PC-9 (cell line): ENCODE results near the gene HS6ST3. TPM values are rescaled to one million over a fixed set of nuclear protein-coding genes. Genes with fewer than 3 reads are reported as not detected.
"Not testable (repeated sequence)": the region's sequence is repeated elsewhere in the genome, so short reads cannot be mapped to it uniquely, and the experiment has no call there.

Source experiments
- BruUV-seq: library from RNA; stranded (reverse); fragments of 400-500 nt; replicated peaks from 2 replicates; lab custom pipeline; 2021; lab: Mats Ljungman, UMichigan
- CTCF ChIA-PET: fragments of 300-600 bp; sonication (Branson Sonifier 250); formaldehyde crosslinking; loops from one replicate; lab custom pipeline; 2022; ENCODE audit warnings: antibody characterized with exemption; lab: Charles Lee
- POLR2A ChIA-PET: fragments of 300-600 bp; sonication (Branson Sonifier 250); formaldehyde crosslinking; loops from one replicate; lab custom pipeline; 2022; ENCODE audit warnings: antibody characterized with exemption; ENCODE audit not compliant: unreplicated experiment; lab: Charles Lee
- DNase-seq, 2 experiments: peaks; one replicate each; pipeline versions ENCODE4 v3.0.0 to v3.0.0-alpha.2; 2015 to 2022; ENCODE audit warnings: mixed read lengths in 1 of 2
- H2AFZ ChIP-seq: fragments of 200-600 bp; sonication (generic); 2 replicates; pipeline ENCODE4 v1.8.1; 2017; ENCODE audit warnings: antibody characterized with exemption
- H3F3A ChIP-seq: fragments of 200-600 bp; sonication (generic); 2 replicates; pipeline ENCODE4 v1.8.1; 2017; ENCODE audit warnings: antibody characterized with exemption, mild to moderate bottlenecking, low read depth; ENCODE audit not compliant: insufficient read depth
- H3K27ac ChIP-seq: fragments of 200-600 bp; sonication (generic); 2 replicates; pipeline ENCODE4 v1.6.1; 2016; ENCODE audit warnings: mixed run types
- H3K27me3 ChIP-seq: fragments of 200-600 bp; sonication (generic); 2 replicates; pipeline ENCODE4 v1.6.1; 2016; ENCODE audit warnings: low read depth, mixed run types; ENCODE audit not compliant: insufficient read depth
- H3K36me3 ChIP-seq: fragments of 200-600 bp; sonication (generic); 2 replicates; pipeline ENCODE4 v1.6.1; 2016; ENCODE audit warnings: low read depth, mixed run types
- H3K4me1 ChIP-seq: fragments of 200-600 bp; sonication (generic); replicated peaks from 2 replicates; pipeline ENCODE4 v1.6.1; 2016; ENCODE audit warnings: mixed run types; ENCODE audit not compliant: insufficient read depth
- H3K4me2 ChIP-seq: fragments of 200-600 bp; sonication (generic); 2 replicates; pipeline ENCODE4 v1.6.1; 2017; ENCODE audit warnings: mixed run types
- H3K4me3 ChIP-seq: fragments of 200-600 bp; sonication (generic); 2 replicates; pipeline ENCODE4 v1.6.1; 2016; ENCODE audit warnings: mixed run types
- H3K79me2 ChIP-seq: fragments of 200-600 bp; sonication (generic); 2 replicates; pipeline ENCODE4 v1.6.1; 2017; ENCODE audit warnings: low read depth, mixed run types
- H3K9me2 ChIP-seq: fragments of 200-600 bp; sonication (generic); 2 replicates; pipeline ENCODE4 v1.8.1; 2017; ENCODE audit warnings: mild to moderate bottlenecking; ENCODE audit not compliant: insufficient read depth
- H3K9me3 ChIP-seq: fragments of 200-600 bp; sonication (generic); 2 replicates; pipeline ENCODE4 v1.8.1; 2016; ENCODE audit warnings: low read depth; ENCODE audit not compliant: insufficient read depth
- H4K20me1 ChIP-seq: fragments of 200-600 bp; sonication (generic); 2 replicates; pipeline ENCODE4 v1.8.1; 2017; ENCODE audit not compliant: insufficient read depth
- CTCF ChIP-seq: fragments of 200-600 bp; sonication (generic); conservative IDR thresholded peaks from 2 replicates; pipeline ENCODE4 v1.6.1; 2017; ENCODE audit warnings: mixed run types, antibody characterized with exemption, mild to moderate bottlenecking, moderate library complexity
- EZH2 ChIP-seq: fragments of 200-600 bp; sonication (generic); IDR thresholded peaks from 2 replicates; pipeline ENCODE4 v1.8.0; 2017; ENCODE audit warnings: antibody characterized with exemption, low read depth
- intact Hi-C: fragments of 100-400 bp; cut with micrococcal nuclease; formaldehyde crosslinking; loops from one replicate; pipeline ENCODE4 v1.10.0; 2022; ENCODE audit not compliant: unreplicated experiment
- total RNA-seq: library from RNA; stranded (reverse); gene quantifications from 2 replicates; pipeline ENCODE4 v1.2.3, GENCODE V29; 2021

Gene HS6ST3
- total RNA-seq, 1 experiment from 2014 or later: not detected

GRCh38 chr13:96511587-96511986 is 421.7 kb downstream of the HS6ST3 start:
- intact Hi-C loops: no loop called here
- no TSS peak for BruUV-seq
- H3K4me3 ChIP-seq: no peak overlapping the region
- H3F3A ChIP-seq: no peaks in the 10 kb centered on the region
- no peak for DNase-seq
- ChIA-PET CTCF (no interaction called here), POLR2A (no interaction called here)
- no peaks in the 10 kb centered on the region for H3K4me1 ChIP-seq
- no peaks in the 10 kb centered on the region for H3K79me2 ChIP-seq
- H4K20me1 ChIP-seq: no peaks in the 10 kb centered on the region
- no peak overlapping the region for H3K4me2 ChIP-seq
- H3K27me3 ChIP-seq: 0 out of 2 replicates have a peak, but pooled peaks cover under 1% of the 10 kb centered on the region
- no peak overlapping the region for H3K27ac ChIP-seq
- H3K36me3 ChIP-seq: no peaks in the 10 kb centered on the region
- H3K9me3 ChIP-seq: no peaks in the 10 kb centered on the region
- TF ChIP-seq EZH2: no peak
- no peak for TF ChIP-seq CTCF
- no peak overlapping the region for H2AFZ ChIP-seq
- no peaks in the 10 kb centered on the region for H3K9me2 ChIP-seq

- intact Hi-C loops: no loop called here
- Histone ChIP-seq H3K79me2 (no peaks in the 10 kb centered on the region), H3K4me2 (no peak overlapping the region), H3K9me3 (no peaks in the 10 kb centered on the region), H2AFZ (no peak overlapping the region), H3K36me3 (no peaks in the 10 kb centered on the region), H4K20me1 (no peaks in the 10 kb centered on the region), H3K4me1 (no peaks in the 10 kb centered on the region), H3K27me3 (peaks cover 6% of the 10 kb centered on the region; the same call in 1 of the 2 replicates), H3K9me2 (no peaks in the 10 kb centered on the region), H3K27ac (no peak overlapping the region), H3K4me3 (no peak overlapping the region), H3F3A (no peaks in the 10 kb centered on the region)
- TF ChIP-seq EZH2 (no peak), CTCF (no peak)
- POLR2A ChIA-PET: no interaction called here
- DNase-seq: no peak
- CTCF ChIA-PET: no interaction called here
- no TSS peak for BruUV-seq
Observed at GRCh38 chr13:96519380-96519779, 429.5 kb downstream of the HS6ST3 start.

GRCh38 chr13:96524398-96525020 is 434.6 kb downstream of the HS6ST3 start:
- H3K4me1 ChIP-seq, CTCF ChIA-PET, H2AFZ ChIP-seq, intact Hi-C loops, H3K9me2 ChIP-seq, H3K4me3 ChIP-seq, H3K36me3 ChIP-seq, H3F3A ChIP-seq, POLR2A ChIA-PET, H3K4me2 ChIP-seq, H3K9me3 ChIP-seq, DNase-seq, BruUV-seq, H3K79me2 ChIP-seq, H3K27ac ChIP-seq, H3K27me3 ChIP-seq, H4K20me1 ChIP-seq: not testable (repeated sequence)

- CTCF ChIA-PET: no interaction called here
- Histone ChIP-seq H3K36me3 (no peaks in the 10 kb centered on the region), H2AFZ (no peak overlapping the region), H3K27ac (no peak overlapping the region), H3K79me2 (no peaks in the 10 kb centered on the region), H3K27me3 (no peaks in the 10 kb centered on the region), H3K4me1 (no peaks in the 10 kb centered on the region), H3K9me3 (no peaks in the 10 kb centered on the region), H4K20me1 (no peaks in the 10 kb centered on the region), H3K4me2 (no peak overlapping the region), H3K9me2 (no peaks in the 10 kb centered on the region), H3K4me3 (no peak overlapping the region), H3F3A (no peaks in the 10 kb centered on the region)
- POLR2A ChIA-PET: no interaction called here
- intact Hi-C loops: no loop called here
- DNase-seq: no peak
- no TSS peak for BruUV-seq
- TF ChIP-seq EZH2 (no peak), CTCF (no peak)
Observed at GRCh38 chr13:96525715-96526114, 435.8 kb downstream of the HS6ST3 start.
